Caki2 (cell line): ENCODE data around the gene MMP24OS. TPM values are rescaled to one million over a fixed set of nuclear protein-coding genes. Genes with fewer than 3 reads are reported as not detected.

ENCODE experiments used
- DNase-seq: peaks from one replicate; pipeline ENCODE4 v3.0.0-alpha.2; 2015; ENCODE audit warnings: low read depth
- in situ Hi-C: cut with HindIII; loops from 2 replicates; pipeline ENCODE4 v1.10.0; 2016; ENCODE audit warnings: low sequenced_read_pairs, low pct_unique_long_range_greater_than_20kb, mixed read lengths
- total RNA-seq: library from RNA; depleted of rRNA; stranded (reverse); fragments of >200 nt; shearing (Covaris generic); gene quantifications from 2 replicates; pipeline ENCODE4 v1.2.3, GENCODE V29; 2014; ENCODE audit warnings: low replicate concordance

MMP24OS gene
- total RNA-seq, 1 experiment from 2014 or later: 9.0 TPM

- in situ Hi-C loops: no loop called here
Measured at GRCh38 chr20:35295058-35295457, 17.1 kb upstream of the MMP24OS start.

DNA sequence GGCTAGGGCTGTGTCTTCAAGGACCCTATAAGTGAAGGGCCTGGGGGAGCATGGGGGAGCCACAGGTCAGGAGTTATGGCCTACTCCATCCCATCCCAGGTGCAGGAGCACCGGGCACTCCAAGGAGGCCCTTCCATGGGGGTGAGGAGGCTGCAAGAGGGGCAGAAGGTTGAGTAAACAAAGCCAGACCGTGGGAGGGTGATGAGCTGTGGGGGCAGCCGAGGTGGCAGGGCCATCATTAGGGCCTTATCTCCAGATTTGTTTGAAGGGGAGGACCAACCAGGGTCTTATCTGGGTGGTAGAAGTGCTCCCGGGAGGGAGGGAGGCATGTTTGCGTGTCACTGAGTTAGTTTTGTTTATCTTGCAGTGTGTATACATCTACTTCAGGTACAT is 16.4 kb upstream of the MMP24OS start:
- no peak for DNase-seq
- in situ Hi-C loops: no loop called here

More at GRCh38 chr20:35295058-35295457, 17.1 kb upstream of the MMP24OS start:
- no peak for DNase-seq

DNA sequence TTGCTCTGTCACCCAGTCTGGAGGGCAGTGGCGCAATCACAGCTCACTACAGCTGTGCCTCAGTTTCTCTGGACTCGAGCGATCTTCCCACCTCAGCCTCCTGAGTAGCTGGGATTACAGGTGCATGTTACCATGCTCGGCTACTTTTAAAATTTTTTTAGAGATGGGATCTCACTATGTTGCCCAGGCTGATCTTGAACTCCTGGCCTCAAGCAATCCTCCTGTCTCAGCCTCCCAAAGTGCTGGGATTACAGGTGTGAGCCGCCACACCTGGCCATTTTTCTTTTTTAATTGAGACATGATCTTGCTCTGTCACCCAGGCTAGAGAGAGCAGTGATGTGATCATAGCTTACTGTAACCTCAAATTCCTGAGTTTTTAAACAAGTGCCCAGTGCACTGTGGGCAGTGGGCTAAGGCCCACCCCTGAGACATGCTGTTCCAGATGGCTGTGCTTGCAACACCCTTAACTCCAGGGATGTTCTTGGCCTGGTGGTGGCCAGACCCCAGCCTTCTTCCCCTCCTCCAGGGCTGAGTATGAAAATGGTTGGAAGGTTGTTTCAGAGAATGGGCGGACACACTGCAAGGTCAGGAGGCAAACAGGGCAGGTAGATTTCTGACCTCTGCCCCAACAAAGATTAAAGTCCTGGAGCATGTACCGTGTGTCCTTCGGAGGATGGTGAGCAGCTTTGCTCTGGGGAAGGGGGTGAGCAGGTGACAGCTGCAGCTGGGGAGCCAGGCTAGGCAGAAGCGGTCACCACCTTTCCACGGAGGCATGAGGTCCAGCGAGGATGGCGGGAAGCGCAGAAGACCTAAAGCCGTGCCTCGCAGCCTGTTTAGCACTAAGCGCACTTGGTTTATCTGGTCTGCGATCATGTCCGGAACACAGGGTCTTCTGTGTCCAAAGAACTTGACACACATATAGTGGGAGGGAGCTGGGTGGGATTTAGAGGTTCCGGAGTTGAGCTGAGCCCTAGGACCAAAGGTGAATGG is 15.7 kb upstream of the MMP24OS start:
- no peak for DNase-seq
- in situ Hi-C loops: no loop called here

DNA sequence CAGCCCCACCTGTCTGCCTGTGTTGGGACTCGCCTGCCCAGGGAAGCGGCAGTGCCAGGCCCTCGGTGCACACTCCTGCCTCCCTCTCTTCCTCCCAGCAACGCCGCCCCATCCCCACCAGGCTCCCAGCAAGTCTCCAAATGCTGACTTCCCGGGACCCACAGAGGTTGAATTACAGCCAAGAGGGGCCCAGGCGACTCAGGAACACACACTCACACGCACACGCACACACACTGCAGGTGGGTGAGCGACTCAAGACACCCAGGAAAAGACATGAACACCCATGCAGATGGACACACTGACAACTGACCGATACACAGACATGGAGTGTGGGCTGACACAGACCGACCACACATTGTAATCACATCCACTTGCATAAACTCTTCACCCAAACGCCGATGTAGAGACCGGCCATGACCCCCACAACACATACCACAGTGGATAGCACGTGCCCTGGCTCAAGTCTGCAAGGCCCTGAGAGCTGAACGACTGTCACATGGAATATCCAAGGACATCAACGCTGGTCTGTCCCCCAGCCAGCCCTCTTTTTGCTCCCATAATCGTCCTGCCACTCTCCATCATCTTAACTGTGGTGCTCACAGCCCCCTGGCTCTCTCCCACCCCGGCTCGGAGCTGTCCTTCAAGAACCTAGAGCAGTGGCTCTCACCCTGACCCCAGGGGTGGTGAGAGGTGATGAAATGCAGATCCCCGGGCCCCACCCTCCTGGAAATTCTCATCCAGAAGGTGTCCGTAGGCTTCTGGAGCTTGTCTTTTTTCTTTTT is 14.8 kb upstream of the MMP24OS start:
- DNase-seq: no peak

DNA sequence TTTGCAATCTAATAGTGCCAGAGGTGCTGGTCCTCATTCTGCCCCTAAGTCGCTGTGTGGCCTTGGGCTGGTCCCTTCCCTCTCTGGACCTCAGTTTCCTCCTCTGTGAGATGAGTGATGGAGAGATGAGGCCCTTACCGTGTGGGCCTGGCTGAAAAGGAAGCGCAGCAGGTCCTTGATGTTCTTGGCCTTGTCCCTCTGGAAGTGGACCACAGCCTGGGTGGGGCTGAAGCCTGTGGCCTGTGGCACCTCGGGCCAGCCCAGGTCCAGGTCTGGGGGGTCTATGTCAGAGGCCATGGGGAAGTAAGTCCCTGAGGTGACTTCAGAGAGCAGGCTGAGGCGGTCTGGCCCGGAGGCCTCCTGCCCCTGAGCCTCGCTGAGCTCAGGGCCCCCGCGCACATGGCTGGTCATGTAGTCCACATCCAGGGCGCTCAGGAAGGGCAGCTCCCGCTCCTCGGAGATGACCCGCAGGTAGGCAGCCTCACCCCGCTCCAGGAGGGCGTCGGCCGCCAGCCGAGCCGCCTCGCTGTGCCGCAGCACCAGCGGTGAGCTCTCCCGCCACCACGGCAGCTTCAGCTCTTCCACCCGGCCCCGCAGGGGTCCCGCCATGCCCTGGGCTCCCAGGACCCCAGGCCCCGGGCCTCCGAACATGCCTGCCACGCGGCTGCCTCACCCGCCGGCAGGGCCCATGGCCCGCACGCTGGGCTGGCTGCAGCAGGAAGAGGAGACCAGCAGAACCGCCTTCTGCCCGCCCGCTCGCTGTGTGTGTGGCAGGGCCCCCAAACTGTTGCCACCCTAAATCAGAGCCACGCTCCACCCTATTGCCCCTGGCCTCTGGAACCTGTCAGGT is 14.0 kb upstream of the MMP24OS start, which contains the start of gene FAM83C:
TSS of gene FAM83C (minus strand) at position 772 of the 850 bp plus-strand sequence. CDS start at position 651, 121 bp downstream.
- no peak for DNase-seq
- in situ Hi-C loops: no loop called here

More for the DNA sequence above, 14.8 kb upstream of the MMP24OS start:
- in situ Hi-C loops: no loop called here

DNA sequence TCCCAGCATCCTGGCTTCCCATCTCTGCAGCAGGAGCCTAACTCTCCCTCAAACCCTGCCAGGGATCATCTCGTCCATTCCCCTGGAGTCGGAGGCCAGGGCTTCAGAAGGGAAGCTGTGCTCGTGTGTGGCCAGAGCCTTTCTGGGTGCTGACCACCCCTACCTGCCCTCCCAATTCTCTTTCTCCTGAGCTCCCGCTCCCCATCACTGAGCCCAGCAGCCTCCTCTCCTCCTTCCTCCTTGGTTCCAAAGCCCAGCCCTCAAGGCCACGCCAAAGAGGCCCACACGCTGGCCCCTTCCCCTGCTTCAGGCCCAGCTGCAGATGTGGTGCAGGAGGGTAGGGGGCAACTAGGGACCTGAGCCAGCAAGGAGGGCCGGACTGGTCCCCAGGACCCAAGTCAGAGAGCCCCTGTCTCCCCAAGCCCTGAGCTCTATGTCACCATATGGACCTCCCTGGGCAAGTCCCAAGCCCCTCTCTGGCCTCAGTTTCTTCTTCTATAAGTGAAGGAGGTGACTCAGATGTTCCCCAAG is 13.0 kb upstream of the MMP24OS start:
- in situ Hi-C loops: no loop called here
- DNase-seq: no peak

- in situ Hi-C loops: no loop called here
- no peak for DNase-seq
Measured at GRCh38 chr20:35290186-35290886, 12.4 kb upstream of the MMP24OS start.

- no peak for DNase-seq
- in situ Hi-C loops: no loop called here
Measured at GRCh38 chr20:35288325-35289060, 10.6 kb upstream of the MMP24OS start.

DNA sequence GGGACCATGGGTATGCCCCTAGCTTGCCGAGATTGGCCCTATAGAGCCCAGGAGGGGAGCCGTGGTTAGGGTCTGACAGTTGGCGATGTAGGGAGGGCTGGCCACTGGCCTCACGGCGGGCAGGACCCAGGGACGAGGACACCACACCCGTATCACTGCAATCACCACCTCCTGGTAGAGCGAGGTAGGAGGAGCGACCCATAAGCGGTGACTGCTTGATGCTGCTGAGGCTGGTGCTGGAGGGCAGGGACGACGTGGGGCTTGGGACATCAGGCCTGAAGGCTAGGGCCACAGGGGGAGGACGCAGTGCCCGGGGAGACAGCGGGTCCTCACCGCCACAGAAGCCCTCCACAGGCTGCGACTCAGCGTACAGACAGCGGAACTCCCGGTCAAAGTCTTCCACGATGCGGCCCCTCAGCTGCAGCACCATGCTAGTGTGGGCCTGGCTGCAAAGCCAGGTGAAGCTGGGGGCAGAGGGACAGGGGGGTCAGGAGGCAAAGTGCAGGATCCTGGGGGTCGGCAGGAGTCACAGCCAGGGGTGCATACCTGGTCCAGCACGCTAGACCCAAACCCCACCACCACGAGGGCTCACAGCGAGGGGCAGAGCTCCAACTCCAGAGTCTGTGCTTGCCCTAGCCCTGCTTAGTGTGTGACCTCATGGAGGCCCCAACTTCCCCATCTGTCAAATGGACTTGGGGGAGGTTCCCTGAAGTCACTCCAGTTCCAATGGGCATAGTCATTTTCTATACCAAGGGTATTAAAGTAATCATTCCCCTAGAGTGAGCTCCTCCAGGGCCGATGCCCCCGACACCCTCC is 9.8 kb upstream of the MMP24OS start:
- in situ Hi-C loops: no loop called here
- DNase-seq: no peak

GRCh38 chr20:35286899-35287508 is 9.1 kb upstream of the MMP24OS start:
- no peak for DNase-seq
- in situ Hi-C loops: no loop called here

- in situ Hi-C loops: no loop called here
- DNase-seq: peak; percentile 63
Measured at GRCh38 chr20:35286077-35286898, 8.4 kb upstream of the MMP24OS start.

DNA sequence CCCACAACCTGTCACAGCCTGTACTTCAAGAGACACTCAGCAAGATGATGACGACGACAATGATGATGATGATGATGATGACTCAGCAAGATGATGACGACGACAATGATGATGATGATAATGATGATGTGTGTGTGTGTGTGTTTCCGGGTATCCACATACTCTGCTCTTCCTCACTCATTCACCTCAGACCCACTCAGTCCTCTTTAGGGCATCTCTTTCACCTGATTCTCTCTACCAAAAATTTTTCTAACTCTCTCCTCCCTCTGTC is 7.8 kb upstream of the MMP24OS start:
- peak; percentile 60 for DNase-seq
- in situ Hi-C loops: no loop called here

- in situ Hi-C loops: no loop called here
Measured at GRCh38 chr20:35284992-35285805, 7.3 kb upstream of the MMP24OS start.

DNA sequence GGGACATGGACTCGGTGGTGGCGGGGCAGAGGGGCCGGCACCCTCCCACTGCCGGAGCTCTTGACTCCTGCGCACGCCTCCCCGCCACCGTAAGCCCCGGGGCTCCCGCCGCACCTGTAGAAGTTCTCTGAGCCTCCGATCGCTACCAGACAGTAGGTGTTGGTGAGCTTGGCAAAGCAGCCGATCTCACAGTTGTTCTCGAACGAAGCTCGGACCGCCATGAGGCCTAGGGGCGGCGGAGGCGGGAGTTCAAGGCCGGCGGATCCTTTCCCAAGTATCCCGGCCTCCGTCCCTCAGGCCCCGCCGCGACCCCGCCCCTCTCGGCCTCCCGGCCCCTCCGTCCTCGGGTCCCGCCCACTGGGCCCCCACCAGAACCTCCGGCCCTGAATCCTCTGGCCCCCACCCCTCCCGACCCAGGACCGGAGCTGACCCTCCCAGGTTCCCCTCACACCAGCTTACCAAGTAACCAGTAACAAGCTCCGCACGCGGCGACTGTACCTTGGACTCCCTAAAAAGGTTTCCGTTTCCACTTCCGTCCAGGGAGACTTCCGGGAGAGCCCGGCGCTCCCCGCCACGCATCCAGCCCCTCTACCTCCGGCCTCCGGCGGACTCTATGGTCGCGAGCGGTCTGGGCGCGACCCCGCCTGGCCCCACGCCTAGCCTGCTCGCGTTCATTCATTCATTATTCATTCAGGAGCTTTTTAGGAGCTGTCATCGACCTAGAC is 6.5 kb upstream of the MMP24OS start, which contains the start of gene EIF6:
TSS of gene EIF6 (minus strand) at position 506 of the 725 bp plus-strand sequence. CDS start at position 221, 285 bp downstream.
- DNase-seq: peak; percentile 87

More at GRCh38 chr20:35284992-35285805, 7.3 kb upstream of the MMP24OS start:
- DNase-seq: no peak

More for the DNA sequence above, 6.5 kb upstream of the MMP24OS start, which contains the start of gene EIF6:
- in situ Hi-C loops: no loop called here
